OCI-LY7 (cell line): ENCODE data around the gene TMEM86B. TPM values are rescaled to one million over a fixed set of nuclear protein-coding genes. Genes with fewer than 3 reads are reported as not detected.

Source experiments
- BruUV-seq: library from RNA; stranded (reverse); fragments of 400-500 nt; replicated peaks from 2 replicates; lab custom pipeline; 2021; lab: Mats Ljungman, UMichigan
- CTCF ChIA-PET: fragments of 300-600 bp; sonication (Branson Sonifier 250); formaldehyde crosslinking; loops from one replicate; lab custom pipeline; 2022; ENCODE audit warnings: antibody characterized with exemption; ENCODE audit not compliant: unreplicated experiment; lab: Charles Lee
- POLR2A ChIA-PET: fragments of 300-600 bp; sonication (Branson Sonifier 250); formaldehyde crosslinking; loops from one replicate; lab custom pipeline; 2022; ENCODE audit warnings: antibody characterized with exemption; lab: Charles Lee
- DNase-seq: peaks from one replicate; pipeline ENCODE4 v3.0.0-alpha.2; 2015; ENCODE audit warnings: low spot score
- H2AFZ ChIP-seq: fragments of 200-600 bp; sonication (generic), shearing (Covaris generic); 2 replicates; pipeline ENCODE4 v1.6.1; 2014; ENCODE audit warnings: mild to moderate bottlenecking, antibody characterized with exemption, low read length, moderate library complexity
- H3K27ac ChIP-seq: fragments of 200-600 bp; sonication (generic); 2 replicates; pipeline ENCODE4 v1.5.1; 2014; ENCODE audit warnings: mixed run types, low read depth, mild to moderate bottlenecking, moderate library complexity, low read length, inconsistent platforms; ENCODE audit not compliant: poor library complexity, severe bottlenecking
- H3K36me3 ChIP-seq: fragments of 200-600 bp; sonication (generic); 2 replicates; pipeline ENCODE4 v1.6.1; 2014; ENCODE audit warnings: mild to moderate bottlenecking, antibody characterized with exemption, low read length, moderate library complexity, mixed read lengths; ENCODE audit not compliant: insufficient read depth
- H3K4me1 ChIP-seq: fragments of 200-600 bp; sonication (generic); 2 replicates; pipeline ENCODE4 v1.5.1; 2014; ENCODE audit warnings: mild to moderate bottlenecking, low read length; ENCODE audit not compliant: insufficient read depth, poor library complexity, severe bottlenecking
- H3K4me2 ChIP-seq: fragments of 200-600 bp; sonication (generic); 2 replicates; pipeline ENCODE4 v1.6.1; 2014; ENCODE audit warnings: mild to moderate bottlenecking, low read length
- H3K4me3 ChIP-seq: fragments of 200-600 bp; sonication (generic); 2 replicates; pipeline ENCODE4 v1.5.1; 2014; ENCODE audit warnings: mild to moderate bottlenecking, low read depth, low read length; ENCODE audit not compliant: poor library complexity, severe bottlenecking
- H3K79me2 ChIP-seq: fragments of 200-600 bp; sonication (generic); 2 replicates; pipeline ENCODE4 v1.6.1; 2016; ENCODE audit warnings: low read depth, mild to moderate bottlenecking, low read length, moderate library complexity, mixed read lengths; ENCODE audit not compliant: insufficient read depth
- H3K9me2 ChIP-seq: fragments of 200-600 bp; sonication (generic); 2 replicates; pipeline ENCODE4 v1.6.1; 2016; ENCODE audit warnings: mild to moderate bottlenecking, low read length, mixed read lengths; ENCODE audit not compliant: insufficient read depth
- H3K9me3 ChIP-seq: fragments of 200-600 bp; sonication (generic); 2 replicates; pipeline ENCODE4 v1.6.1; 2014; ENCODE audit warnings: mild to moderate bottlenecking, mixed run types, low read length, mixed read lengths
- H4K20me1 ChIP-seq: fragments of 200-600 bp; sonication (generic); 2 replicates; pipeline ENCODE4 v1.6.1; 2014; ENCODE audit warnings: mild to moderate bottlenecking, antibody characterized with exemption, low read length, moderate library complexity, mixed read lengths; ENCODE audit not compliant: insufficient read depth
- CTCF ChIP-seq: fragments of 200-600 bp; sonication (generic); conservative IDR thresholded peaks from 2 replicates; pipeline ENCODE4 v1.5.1; 2014; ENCODE audit warnings: mild to moderate bottlenecking, antibody characterized with exemption, low read length, moderate library complexity, mixed read lengths
- EZH2phosphoT487 ChIP-seq: fragments of 200-600 bp; sonication (generic); IDR thresholded peaks from 2 replicates; pipeline ENCODE4 v1.6.1; 2018; ENCODE audit warnings: low read depth, borderline replicate concordance, mild to moderate bottlenecking, mixed run types, antibody characterized with exemption, low read length, moderate library complexity, mixed read lengths
- intact Hi-C: fragments of 100-400 bp; cut with micrococcal nuclease; formaldehyde crosslinking; loops from one replicate; pipeline ENCODE4 v1.10.0; 2022; ENCODE audit not compliant: unreplicated experiment
- total RNA-seq, 2 experiments: library from RNA; depleted of rRNA in 1 of 2; stranded (reverse); fragments of >200 nt in 1 of 2; shearing (Covaris generic) in 1 of 2; gene quantifications; 2 replicates each; pipeline ENCODE4 v1.2.3, GENCODE V29; 2014 to 2022

TMEM86B gene
- total RNA-seq, 2 experiments from 2014 or later: 8.1 to 13.8 TPM

- CTCF ChIA-PET: no interaction called here
- POLR2A ChIA-PET: no interaction called here
- peaks cover 56% of the 10 kb centered on the region for H3K36me3 ChIP-seq
- DNase-seq: no peak
- H4K20me1 ChIP-seq: no peaks in the 10 kb centered on the region
- peaks cover 20% of the 10 kb centered on the region for H3K4me1 ChIP-seq
- no peak overlapping the region for H3K4me3 ChIP-seq
- TF ChIP-seq CTCF: no peak
- TF ChIP-seq EZH2phosphoT487: no peak
- H3K79me2 ChIP-seq: peaks cover 10% of the 10 kb centered on the region; the same call in 1 of the 2 replicates
- BruUV-seq: no TSS peak
- H3K9me3 ChIP-seq: no peaks in the 10 kb centered on the region
- H3K4me2 ChIP-seq: no peak overlapping the region
- no peak overlapping the region for H2AFZ ChIP-seq
- intact Hi-C loops: no loop called here
- no peak overlapping the region for H3K27ac ChIP-seq
- no peaks in the 10 kb centered on the region for H3K9me2 ChIP-seq
Observed at GRCh38 chr19:55264531-55264930, 36.0 kb upstream of the TMEM86B start.

- TF ChIP-seq CTCF (no peak), EZH2phosphoT487 (no peak)
- intact Hi-C loops: no loop called here
- no peak for DNase-seq
- Histone ChIP-seq H3K4me3 (no peak overlapping the region), H3K27ac (no peak overlapping the region), H3K9me3 (no peaks in the 10 kb centered on the region), H2AFZ (no peak overlapping the region), H4K20me1 (no peaks in the 10 kb centered on the region), H3K36me3 (peaks cover 42% of the 10 kb centered on the region), H3K79me2 (peaks cover 23% of the 10 kb centered on the region), H3K9me2 (no peaks in the 10 kb centered on the region), H3K4me1 (peaks cover 22% of the 10 kb centered on the region), H3K4me2 (no peak overlapping the region)
- POLR2A ChIA-PET: interaction anchor here (0.6 to 1.0 kb wide), 2 partner anchors 9 to 13 kb away, joined by 3 to 5 read pairs; no protein-coding TSS in a partner anchor
- CTCF ChIA-PET: no interaction called here
- BruUV-seq: no TSS peak
Observed at GRCh38 chr19:55262359-55262758, 33.8 kb upstream of the TMEM86B start.

GRCh38 chr19:55261671-55262126 is 33.1 kb upstream of the TMEM86B start:
- no TSS peak for BruUV-seq
- ChIA-PET POLR2A (interaction anchor here (1.0 kb wide), 1 partner anchor 10 kb away, joined by 3 read pairs; no protein-coding TSS in a partner anchor), CTCF (no interaction called here)

More at GRCh38 chr19:55261671-55262126, 33.1 kb upstream of the TMEM86B start:
- TF ChIP-seq CTCF (no peak), EZH2phosphoT487 (no peak)
- Histone ChIP-seq H3K36me3 (peaks cover 42% of the 10 kb centered on the region), H3K4me1 (peaks cover 22% of the 10 kb centered on the region), H3K9me2 (no peaks in the 10 kb centered on the region), H3K27ac (no peak overlapping the region), H2AFZ (no peak overlapping the region), H3K4me2 (no peak overlapping the region), H4K20me1 (no peaks in the 10 kb centered on the region), H3K9me3 (no peaks in the 10 kb centered on the region), H3K4me3 (no peak overlapping the region), H3K79me2 (peaks cover 25% of the 10 kb centered on the region)
- DNase-seq: no peak
- intact Hi-C loops: no loop called here
